GM12891 (cell line): Measurements from ENCODE around the gene GDPD1.

Experiments used
- POLR2A ChIP-seq: IDR thresholded peaks from 2 replicates; pipeline ENCODE4 v1.6.1; 2011; ENCODE audit warnings: low read depth, low read length, control low read depth
- POLR2AphosphoS5 ChIP-seq: IDR thresholded peaks from 2 replicates; pipeline ENCODE4 v1.6.1; 2011; ENCODE audit warnings: low read depth, low read length, control low read depth
- POU2F2 ChIP-seq: IDR thresholded peaks from 2 replicates; pipeline ENCODE4 v1.6.1; 2011; ENCODE audit warnings: low read depth, mild to moderate bottlenecking, control low read depth, low read length, moderate library complexity

GRCh38 chr17:59257101-59257500, 36.8 kb downstream of the GDPD1 start:
- no peak for TF ChIP-seq POLR2A
- TF ChIP-seq POU2F2, result no peak
- no peak for TF ChIP-seq POLR2AphosphoS5
